ENCODE measurements around the gene FKBP6.

GRCh38 chr7:73329861-73330581, 2.1 kb downstream of the FKBP6 start:
- TF ChIP-seq CTCF (IDR thresholded peaks at IDR 0.05) (no peak), ZFX (IDR thresholded peaks at IDR 0.05; ENCODE audit: borderline replicate concordance) (no peak)
